ENCODE results near the gene EBF3. TPM values are rescaled to one million over a fixed set of nuclear protein-coding genes. Genes with fewer than 3 reads are reported as not detected.

The EBF3 gene
- total RNA-seq, 6 experiments from 2014 or later = 0.12 TPM; not detected in 5

GRCh38 chr10:129978980-129979379 is 14.9 kb upstream of the EBF3 start:
- H3K36me3 ChIP-seq = no peaks in the 10 kb centered on the region
- TF ChIP-seq CTCF (IDR thresholded peaks at IDR 0.05) = no peak
- TF ChIP-seq POLR2A (IDR thresholded peaks at IDR 0.05) = no peak
- DNase-seq (no peak), ATAC-seq (no peak)
- no peak overlapping the region for H3K27ac ChIP-seq
- intact Hi-C loops (cut with DNase I) = loop anchor here in 1 of 2 donors (10.0 kb wide), 1 partner anchor 954 kb away; no protein-coding TSS in a partner anchor
- H3K4me3 ChIP-seq = no peak overlapping the region
- no peaks in the 10 kb centered on the region for H3K27me3 ChIP-seq
- H3K9me3 ChIP-seq = no peaks in the 10 kb centered on the region
- no peaks in the 10 kb centered on the region for H3K4me1 ChIP-seq
- 73% methylated on average over 4 of the region's 6 CpGs for WGBS (ENCODE audit: insufficient coverage, low coverage, low lambda C conversion rate, missing lambda C conversion rate)

- H3K9me3 ChIP-seq = no peaks in the 10 kb centered on the region
- H3K4me3 ChIP-seq = no peak overlapping the region
- DNase-seq (no peak), ATAC-seq (no peak)
- WGBS (ENCODE audit: insufficient coverage, low coverage, low lambda C conversion rate, missing lambda C conversion rate) = no CpG with 5 or more reads among the region's 1 CpG
- no peaks in the 10 kb centered on the region for H3K4me1 ChIP-seq
- intact Hi-C loops (cut with DNase I) = loop anchor here in 1 of 2 donors (10.0 kb wide), 1 partner anchor 954 kb away; no protein-coding TSS in a partner anchor
- H3K36me3 ChIP-seq = no peaks in the 10 kb centered on the region
- peaks cover 0 to 3% of the 10 kb centered on the region in 2 donors for H3K27me3 ChIP-seq
- H3K27ac ChIP-seq = no peak overlapping the region
- TF ChIP-seq CTCF (IDR thresholded peaks at IDR 0.05) (no peak), POLR2A (IDR thresholded peaks at IDR 0.05) (no peak)
Measured at GRCh38 chr10:129978322-129978721, 14.2 kb upstream of the EBF3 start.

- H3K9me3 ChIP-seq = no peaks in the 10 kb centered on the region
- H3K4me3 ChIP-seq = no peak overlapping the region
- intact Hi-C loops (cut with DNase I) = loop anchor here in 1 of 2 donors (10.0 kb wide), 1 partner anchor 953 kb away; no protein-coding TSS in a partner anchor
- 68% methylated on average over 2 of the region's 10 CpGs for WGBS (ENCODE audit: insufficient coverage, low coverage, low lambda C conversion rate, missing lambda C conversion rate)
- no peaks in the 10 kb centered on the region for H3K36me3 ChIP-seq
- peaks cover 0 to 8% of the 10 kb centered on the region in 2 donors for H3K27me3 ChIP-seq
- no peaks in the 10 kb centered on the region for H3K4me1 ChIP-seq
- TF ChIP-seq POLR2A (IDR thresholded peaks at IDR 0.05) (no peak), CTCF (IDR thresholded peaks at IDR 0.05) (no peak)
- ATAC-seq (no peak), DNase-seq (no peak)
- H3K27ac ChIP-seq = no peak overlapping the region
Measured at GRCh38 chr10:129977794-129978193, 13.7 kb upstream of the EBF3 start.

GRCh38 chr10:129973674-129974059 is 9.6 kb upstream of the EBF3 start:
- intact Hi-C loops (cut with DNase I) = loop anchor here (5.0 to 10.0 kb wide), 2 partner anchors 946 to 949 kb away; no protein-coding TSS in a partner anchor
- H3K36me3 ChIP-seq = no peaks in the 10 kb centered on the region
- no peak overlapping the region for H3K4me3 ChIP-seq
- no peaks in the 10 kb centered on the region for H3K9me3 ChIP-seq
- no peak overlapping the region for H3K27ac ChIP-seq
- DNase-seq (no peak), ATAC-seq (no peak)
- peaks cover 25 to 46% of the 10 kb centered on the region in 2 donors for H3K27me3 ChIP-seq
- TF ChIP-seq CTCF (IDR thresholded peaks at IDR 0.05) (no peak), POLR2A (IDR thresholded peaks at IDR 0.05) (no peak)
- 79% methylated on average over 6 of the region's 8 CpGs for WGBS (ENCODE audit: insufficient coverage, low coverage, low lambda C conversion rate, missing lambda C conversion rate)
- peaks cover 0 to 28% (median 0%) of the 10 kb centered on the region in 4 donors for H3K4me1 ChIP-seq
